Endothelial cell of umbilical vein (primary cell): ENCODE results near the gene NCOA3. TPM values are rescaled to one million over a fixed set of nuclear protein-coding genes. Genes with fewer than 3 reads are reported as not detected.

ENCODE experiments used
- BruUV-seq: library from RNA; stranded (reverse); fragments of 400-500 nt; replicated peaks from 2 replicates; lab custom pipeline; 2021; lab: Mats Ljungman, UMichigan
- CTCF ChIA-PET: fragments of 300-600, 350-600 bp; sonication (Branson Sonifier 250); formaldehyde crosslinking; loops from one replicate; lab custom pipeline; 2021; ENCODE audit warnings: antibody characterized with exemption, inconsistent platforms; lab: Charles Lee
- POLR2A ChIA-PET: fragments of 300-600, 350-600 bp; sonication (Branson Sonifier 250); formaldehyde crosslinking; loops from one replicate; lab custom pipeline; 2021; ENCODE audit warnings: antibody characterized with exemption, inconsistent platforms; lab: Charles Lee
- DNase-seq: peaks from one replicate; pipeline ENCODE4 v3.0.0-alpha.2; 2011; ENCODE audit warnings: low read depth, low spot score
- FAIRE-seq: peaks from 2 replicates; lab custom pipeline; 2011; peaks lifted over from hg19 to GRCh38; lab: Jason Lieb, UNC
- H2AFZ ChIP-seq: 2 replicates; pipeline ENCODE4 v1.6.0; 2012; ENCODE audit warnings: low read depth, low read length, control low read depth, inconsistent platforms
- H3K27ac ChIP-seq: 2 replicates; pipeline ENCODE4 v1.5.1; 2011; ENCODE audit warnings: low read depth, mild to moderate bottlenecking, control low read depth, low read length, moderate library complexity; ENCODE audit not compliant: insufficient read depth
- H3K27me3 ChIP-seq, 2 experiments: 2 replicates each; pipeline versions ENCODE4 v1.6.0 to v1.6.1; 2011; ENCODE audit warnings: low read length in 2 of 2, mixed read lengths in 1 of 2; ENCODE audit not compliant: control insufficient read depth in 2 of 2, insufficient read depth in 2 of 2
- H3K36me3 ChIP-seq, 2 experiments: 2 replicates in 1 of 2; 3 replicates in 1 of 2; pipeline ENCODE4 v1.5.1; 2011; ENCODE audit warnings: low read length in 2 of 2, mild to moderate bottlenecking in 1 of 2, moderate library complexity in 1 of 2; ENCODE audit not compliant: control insufficient read depth in 2 of 2, insufficient read depth in 2 of 2; ENCODE audit errors: extremely low read depth in 1 of 2
- H3K4me1 ChIP-seq: 3 replicates; pipeline ENCODE4 v1.5.1; 2011; ENCODE audit warnings: mild to moderate bottlenecking, low read length; ENCODE audit not compliant: control insufficient read depth, insufficient read depth; ENCODE audit errors: extremely low read depth
- H3K4me2 ChIP-seq: 2 replicates; pipeline ENCODE4 v1.6.1; 2011; ENCODE audit warnings: low read length, control low read depth, mixed read lengths; ENCODE audit not compliant: insufficient read depth
- H3K4me3 ChIP-seq, 3 experiments: fragments of 200-600 bp in 1 of 3; sonication (generic), shearing (Covaris generic) in 1 of 3; replicated peaks in 1 of 3; 2 replicates each; pipeline ENCODE4 v1.5.1; 2011 to 2016; ENCODE audit warnings: control low read depth in 3 of 3, low read length in 3 of 3, mild to moderate bottlenecking in 2 of 3, inconsistent platforms in 1 of 3, low read depth in 1 of 3, moderate library complexity in 1 of 3; ENCODE audit not compliant: insufficient read depth in 1 of 3
- H3K79me2 ChIP-seq: 2 replicates; pipeline ENCODE4 v1.6.0; 2012; ENCODE audit warnings: low read length, inconsistent platforms; ENCODE audit not compliant: control insufficient read depth, insufficient read depth
- H3K9ac ChIP-seq: replicated peaks from 2 replicates; pipeline ENCODE3; 2011; ENCODE audit warnings: low read length, control low read depth; ENCODE audit not compliant: insufficient read depth; ENCODE audit errors: extremely low read depth
- H3K9me1 ChIP-seq: replicated peaks from 3 replicates; pipeline ENCODE4 v1.6.0; 2011; ENCODE audit warnings: mild to moderate bottlenecking, low read length; ENCODE audit not compliant: control insufficient read depth, insufficient read depth; ENCODE audit errors: extremely low read depth
- H3K9me3 ChIP-seq: replicated peaks from 2 replicates; pipeline ENCODE4 v1.5.1; 2012; ENCODE audit warnings: low read length, inconsistent platforms; ENCODE audit not compliant: control insufficient read depth, insufficient read depth
- H4K20me1 ChIP-seq: replicated peaks from 2 replicates; pipeline ENCODE3; 2011; ENCODE audit warnings: mild to moderate bottlenecking, low read length; ENCODE audit not compliant: control insufficient read depth, insufficient read depth; ENCODE audit errors: extremely low read depth
- EZH2 ChIP-seq: IDR thresholded peaks from 2 replicates; pipeline ENCODE4 v1.6.1; 2012; ENCODE audit warnings: borderline replicate concordance, low read depth, mild to moderate bottlenecking, moderate library complexity, low read length, inconsistent platforms; ENCODE audit not compliant: severe bottlenecking
- FOS ChIP-seq: IDR thresholded peaks from 2 replicates; pipeline ENCODE4 v1.6.1; 2011; ENCODE audit warnings: mild to moderate bottlenecking, low read length, moderate library complexity, borderline replicate concordance; ENCODE audit not compliant: insufficient read depth
- GATA2 ChIP-seq: IDR thresholded peaks from 2 replicates; pipeline ENCODE4 v1.7.0; 2011; ENCODE audit warnings: low read depth, mild to moderate bottlenecking, moderate library complexity, mixed read lengths, low read length; ENCODE audit not compliant: insufficient read length, insufficient read depth
- MYC ChIP-seq: IDR thresholded peaks from one replicate; pipeline ENCODE4 v1.6.1; 2011; ENCODE audit warnings: mild to moderate bottlenecking, low read depth, low read length
- POLR2AphosphoS5 ChIP-seq: IDR thresholded peaks from 2 replicates; pipeline ENCODE4 v1.6.1; 2012; ENCODE audit warnings: low read depth, mild to moderate bottlenecking, control low read depth, low read length, moderate library complexity; ENCODE audit not compliant: insufficient read depth
- dilution Hi-C: fragments of 300-500 bp; cut with MboI; formaldehyde crosslinking; loops from one replicate; pipeline ENCODE4 v1.15.0; 2019; ENCODE audit warnings: low sequenced_read_pairs; ENCODE audit not compliant: extremely low pct_ligation_motif_present
- intact Hi-C: fragments of 100-400 bp; cut with micrococcal nuclease; formaldehyde crosslinking; loops from one replicate; pipeline ENCODE4 v1.10.0; 2022
- polyA plus RNA-seq, 4 experiments: library from polyadenylated mRNA; depleted of rRNA in 3 of 4; stranded (reverse) in 3 of 4; unstranded in 1 of 4; fragments of >200 nt; gene quantifications; 2 replicates each; pipeline versions ENCODE4 v1.2.1 to v1.2.3, GENCODE V29; 2011 to 2012; ENCODE audit warnings: missing spikeins in 1 of 4
- total RNA-seq: library from RNA; stranded (reverse); gene quantifications from 2 replicates; pipeline ENCODE4 v1.2.3, GENCODE V29; 2021
- TF ChIP-seq, protein P1 (sequence below), 2 donors: IDR thresholded peaks; 1 replicate in 1 of 2; 2 replicates in 1 of 2; pipeline ENCODE4 v1.5.1; 2011; ENCODE audit warnings: low read length in 2 of 2, mild to moderate bottlenecking in 2 of 2, moderate library complexity in 2 of 2, control low read depth in 1 of 2, inconsistent platforms in 1 of 2, low read depth in 1 of 2; ENCODE audit not compliant: insufficient read depth in 1 of 2; ENCODE audit errors: extremely low read depth in 1 of 2
- TF ChIP-seq, protein P2 (sequence below): IDR thresholded peaks from 2 replicates; pipeline ENCODE4 v1.6.1; 2011; ENCODE audit not compliant: insufficient read depth, insufficient read length

NCOA3 gene
- total and polyA plus RNA-seq, 2 donors (not counting 3 experiments of a cell fraction or from before 2014, with no cell fraction given): 12.0 to 35.6 TPM

DNA sequence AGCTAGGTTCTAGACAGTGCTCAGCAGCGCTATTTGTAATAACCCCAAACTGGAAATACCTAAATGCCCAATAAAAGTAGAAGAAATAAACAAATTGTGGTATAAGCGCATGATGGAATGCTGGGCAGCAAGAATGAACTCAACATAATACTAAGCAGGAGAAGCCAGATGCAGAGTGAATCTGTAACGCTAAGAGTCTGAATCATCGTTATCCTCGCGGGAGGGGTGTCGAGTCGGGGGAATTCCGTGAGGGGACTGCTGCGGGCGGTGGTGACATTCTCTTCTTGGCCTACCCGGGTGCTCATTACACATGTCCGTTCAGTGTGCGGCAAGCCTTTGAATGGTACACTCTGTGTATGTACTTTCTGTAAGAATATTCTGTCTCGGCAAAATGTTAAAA is 199.9 kb downstream of the NCOA3 start:
- intact Hi-C loops: no loop called here
- no peak overlapping the region for H3K4me2 ChIP-seq
- no peaks in the 10 kb centered on the region for H3K36me3 ChIP-seq
- TF ChIP-seq GATA2 (no peak), POLR2AphosphoS5 (no peak), MYC (no peak), FOS (no peak), EZH2 (no peak)
- TF ChIP-seq, protein P1, sequence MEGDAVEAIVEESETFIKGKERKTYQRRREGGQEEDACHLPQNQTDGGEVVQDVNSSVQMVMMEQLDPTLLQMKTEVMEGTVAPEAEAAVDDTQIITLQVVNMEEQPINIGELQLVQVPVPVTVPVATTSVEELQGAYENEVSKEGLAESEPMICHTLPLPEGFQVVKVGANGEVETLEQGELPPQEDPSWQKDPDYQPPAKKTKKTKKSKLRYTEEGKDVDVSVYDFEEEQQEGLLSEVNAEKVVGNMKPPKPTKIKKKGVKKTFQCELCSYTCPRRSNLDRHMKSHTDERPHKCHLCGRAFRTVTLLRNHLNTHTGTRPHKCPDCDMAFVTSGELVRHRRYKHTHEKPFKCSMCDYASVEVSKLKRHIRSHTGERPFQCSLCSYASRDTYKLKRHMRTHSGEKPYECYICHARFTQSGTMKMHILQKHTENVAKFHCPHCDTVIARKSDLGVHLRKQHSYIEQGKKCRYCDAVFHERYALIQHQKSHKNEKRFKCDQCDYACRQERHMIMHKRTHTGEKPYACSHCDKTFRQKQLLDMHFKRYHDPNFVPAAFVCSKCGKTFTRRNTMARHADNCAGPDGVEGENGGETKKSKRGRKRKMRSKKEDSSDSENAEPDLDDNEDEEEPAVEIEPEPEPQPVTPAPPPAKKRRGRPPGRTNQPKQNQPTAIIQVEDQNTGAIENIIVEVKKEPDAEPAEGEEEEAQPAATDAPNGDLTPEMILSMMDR (IDR thresholded peaks at IDR 0.05; ENCODE audit: extremely low read depth in 1 of 2, insufficient read depth in 1 of 2, low read depth in 1 of 2, low read length in 2 of 2): no peak
- TF ChIP-seq, protein P2, sequence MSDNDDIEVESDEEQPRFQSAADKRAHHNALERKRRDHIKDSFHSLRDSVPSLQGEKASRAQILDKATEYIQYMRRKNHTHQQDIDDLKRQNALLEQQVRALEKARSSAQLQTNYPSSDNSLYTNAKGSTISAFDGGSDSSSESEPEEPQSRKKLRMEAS: no peak
- no peak overlapping the region for H3K27ac ChIP-seq
- H3K79me2 ChIP-seq: no peaks in the 10 kb centered on the region
- H3K27me3 ChIP-seq: no peaks in the 10 kb centered on the region
- H3K9me1 ChIP-seq: no peaks in the 10 kb centered on the region
- dilution Hi-C loops: no loop called here
- no peak for DNase-seq
- no peak overlapping the region for H3K4me3 ChIP-seq
- no peak for FAIRE-seq
- ChIA-PET CTCF (no interaction called here), POLR2A (no interaction called here)
- no peak overlapping the region for H2AFZ ChIP-seq
- H3K9me3 ChIP-seq: no peaks in the 10 kb centered on the region
- no TSS peak for BruUV-seq
- no peaks in the 10 kb centered on the region for H4K20me1 ChIP-seq
- no peak overlapping the region for H3K9ac ChIP-seq
- H3K4me1 ChIP-seq: peaks cover 4% of the 10 kb centered on the region
